Stimulated activated CD4-positive, alpha-beta T cell treated with anti-CD3 and anti-CD28 coated beads, Interleukin-15, amount 100 ng/mL, for 48 hours (primary cell): ENCODE results near the gene STK38L.

Experiments
- DNase-seq, 2 donors: peaks; one replicate each; pipeline ENCODE4 v3.0.0-alpha.2; 2020; ENCODE audit warnings: low read depth in 2 of 2

The STK38L gene

DNA sequence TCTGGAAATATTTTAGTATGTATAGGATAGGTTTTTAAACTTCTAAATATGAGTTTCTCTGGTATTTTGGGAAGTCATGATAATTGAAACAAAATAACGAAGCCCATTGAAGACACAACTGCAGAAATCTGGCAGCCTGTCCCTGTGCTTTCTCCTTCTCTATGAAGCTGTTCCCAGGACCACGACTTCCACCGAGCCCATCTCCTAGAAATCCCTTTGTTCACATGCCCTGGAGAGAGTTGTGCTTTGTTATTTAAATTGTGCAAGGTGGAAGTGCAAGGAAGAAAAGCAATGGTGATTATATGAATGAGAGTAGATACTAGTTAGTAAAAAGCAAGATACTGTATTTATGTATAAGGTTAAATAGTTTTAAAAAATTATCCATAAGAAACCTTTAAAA lies 32.2 kb downstream of the STK38L start:
- DNase-seq: no peak

DNA sequence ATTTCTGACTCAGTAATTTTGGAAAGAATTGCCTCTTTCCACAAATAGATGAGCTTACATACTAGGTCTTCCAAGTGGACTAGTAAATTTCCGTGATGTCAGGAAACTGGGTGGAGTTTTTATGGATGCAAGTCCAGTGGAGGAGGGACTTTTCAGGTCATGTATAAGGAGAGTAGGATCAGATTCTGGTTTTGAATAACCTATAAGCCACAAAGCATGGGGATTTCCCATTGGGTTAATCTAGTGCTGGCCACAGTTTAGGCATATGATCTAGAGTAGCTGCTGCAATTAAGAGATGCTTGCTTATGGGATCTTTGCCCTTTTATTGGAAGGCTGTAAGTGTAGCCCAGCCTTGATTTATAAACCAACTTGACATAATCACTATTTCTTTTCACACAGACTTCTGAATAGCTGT lies 33.8 kb downstream of the STK38L start:
- no peak for DNase-seq

DNA sequence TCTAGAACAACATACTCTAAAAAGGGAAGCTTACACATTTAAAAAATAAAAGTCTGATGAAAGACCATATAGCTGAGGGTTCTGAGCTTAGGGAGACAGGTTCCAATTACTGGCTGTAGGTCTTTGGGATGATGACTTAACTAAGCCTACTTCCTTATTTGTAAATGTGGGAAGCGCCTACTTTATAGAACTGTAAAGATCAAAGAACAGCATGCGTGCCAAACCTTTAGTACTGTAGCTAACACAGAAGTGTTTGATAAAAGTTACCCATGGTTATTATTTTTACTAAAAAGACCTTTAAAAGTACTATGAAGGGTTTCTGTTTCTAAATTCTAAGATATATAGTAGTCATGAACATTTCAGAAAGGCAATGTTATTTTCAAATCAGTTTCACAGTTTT lies 35.7 kb downstream of the STK38L start:
- no peak for DNase-seq

DNA sequence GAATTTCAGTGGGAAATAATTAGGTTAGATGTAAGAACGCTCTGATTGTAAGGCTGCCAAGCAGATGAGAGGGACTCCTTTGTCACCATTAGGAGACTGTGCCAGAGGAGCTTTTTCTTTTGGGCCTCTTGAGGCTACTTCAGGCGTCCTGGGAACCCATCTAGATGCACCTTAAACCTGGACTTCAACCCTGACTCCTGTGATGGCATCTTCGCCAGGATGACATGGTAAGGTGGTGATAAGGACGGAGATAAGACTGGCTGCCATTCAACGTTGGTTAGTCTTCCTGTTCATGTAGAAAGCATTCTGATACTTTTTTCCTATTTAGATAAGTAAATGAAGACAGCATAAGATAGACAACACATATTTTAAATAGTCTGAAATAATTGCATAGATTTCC lies 36.3 kb downstream of the STK38L start:
- DNase-seq: no peak

DNA sequence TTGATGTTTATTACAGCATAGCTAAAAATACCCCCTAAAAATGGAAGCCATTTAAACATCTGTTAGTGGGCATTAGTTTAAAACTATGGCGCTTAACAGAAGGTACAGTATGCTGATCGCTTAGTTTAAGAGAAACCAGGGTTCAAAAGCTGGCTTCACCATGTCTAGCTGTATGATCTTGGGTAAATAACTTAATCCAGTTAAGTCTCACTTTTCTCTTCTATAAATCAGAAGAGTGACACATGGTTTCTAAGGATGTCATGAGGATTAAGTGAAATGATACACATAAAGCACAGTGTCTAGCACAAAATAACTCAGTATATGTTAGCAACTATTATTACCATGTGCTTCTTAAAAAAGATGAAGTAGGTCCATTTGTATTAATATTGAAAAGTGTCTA lies 38.7 kb downstream of the STK38L start:
- DNase-seq: no peak

DNA sequence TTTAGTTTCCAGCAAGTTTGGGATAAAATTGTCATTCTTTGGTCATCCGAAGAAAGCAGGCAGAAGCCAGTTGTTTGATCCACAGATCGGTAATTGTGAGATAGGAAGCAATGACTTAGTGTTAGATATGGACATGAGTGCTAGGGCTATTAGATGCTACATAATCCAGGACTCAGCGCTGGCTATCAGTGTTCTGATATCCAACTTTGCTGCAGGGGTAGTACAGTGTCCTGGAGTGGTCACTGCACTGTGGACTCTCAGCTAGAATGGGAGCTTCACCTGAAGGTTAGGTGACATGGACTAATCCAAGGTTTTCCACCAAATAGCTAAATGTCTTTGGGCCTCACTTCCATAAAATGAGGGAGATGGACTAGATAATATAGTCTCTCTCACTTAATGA lies 39.9 kb downstream of the STK38L start:
- DNase-seq: no peak

DNA sequence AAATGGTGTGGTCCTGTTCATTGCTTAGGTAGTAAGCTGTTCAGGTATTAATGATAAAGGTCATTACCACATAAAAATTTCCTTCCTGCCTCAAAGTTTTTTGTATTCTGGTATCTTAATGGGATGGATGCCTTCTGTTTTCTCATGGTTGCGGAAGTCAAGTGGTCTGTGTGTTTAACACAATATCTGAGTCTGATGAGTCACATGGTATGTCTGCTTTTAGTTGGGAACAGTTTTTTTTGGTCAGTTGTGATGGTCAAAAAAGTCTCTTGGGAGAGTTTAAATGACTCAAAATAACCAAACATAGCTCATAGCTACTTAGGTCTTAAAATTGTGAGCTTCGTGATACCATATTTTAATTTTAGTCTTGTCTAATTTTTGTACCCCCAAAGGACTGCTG lies 40.7 kb downstream of the STK38L start:
- no peak for DNase-seq

DNA sequence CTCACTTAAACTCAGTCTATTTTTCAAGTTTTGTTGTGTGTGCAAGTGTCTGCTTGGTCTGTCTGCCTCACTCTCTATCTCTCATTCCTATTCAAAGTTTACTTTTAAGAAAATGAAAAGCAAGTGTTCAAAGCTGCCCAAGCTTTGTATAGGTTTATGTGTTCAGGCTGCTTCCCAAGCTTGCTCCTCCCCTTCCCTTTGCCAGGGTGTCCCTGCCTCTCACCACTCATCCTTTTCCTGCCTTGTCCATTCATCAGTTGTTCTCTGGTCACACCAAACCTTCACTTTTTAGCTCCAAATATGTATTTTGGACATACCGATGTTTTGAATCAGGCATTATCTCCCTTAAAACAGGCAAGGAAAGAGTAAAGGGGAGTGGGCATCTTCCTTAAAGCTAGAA lies 41.3 kb downstream of the STK38L start:
- no peak for DNase-seq

DNA sequence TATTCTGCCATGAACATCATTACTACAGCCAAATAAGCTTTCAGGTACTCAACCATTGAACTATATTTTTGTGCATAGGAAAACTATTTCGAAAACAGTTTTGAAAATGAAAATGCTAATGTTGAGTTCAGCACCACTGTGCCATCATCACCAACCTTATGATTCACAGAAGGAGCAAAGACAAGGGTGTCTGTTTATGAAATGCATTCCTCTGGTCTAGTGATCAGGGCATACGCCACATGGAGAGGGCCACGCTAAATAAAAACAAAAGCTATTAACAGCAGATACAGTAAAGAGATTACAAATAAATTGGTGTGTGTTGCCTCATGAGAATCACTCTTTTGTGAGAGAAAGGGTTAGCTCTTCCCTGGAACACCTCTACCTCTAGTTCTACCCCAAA lies 45.3 kb downstream of the STK38L start:
- no peak for DNase-seq

DNA sequence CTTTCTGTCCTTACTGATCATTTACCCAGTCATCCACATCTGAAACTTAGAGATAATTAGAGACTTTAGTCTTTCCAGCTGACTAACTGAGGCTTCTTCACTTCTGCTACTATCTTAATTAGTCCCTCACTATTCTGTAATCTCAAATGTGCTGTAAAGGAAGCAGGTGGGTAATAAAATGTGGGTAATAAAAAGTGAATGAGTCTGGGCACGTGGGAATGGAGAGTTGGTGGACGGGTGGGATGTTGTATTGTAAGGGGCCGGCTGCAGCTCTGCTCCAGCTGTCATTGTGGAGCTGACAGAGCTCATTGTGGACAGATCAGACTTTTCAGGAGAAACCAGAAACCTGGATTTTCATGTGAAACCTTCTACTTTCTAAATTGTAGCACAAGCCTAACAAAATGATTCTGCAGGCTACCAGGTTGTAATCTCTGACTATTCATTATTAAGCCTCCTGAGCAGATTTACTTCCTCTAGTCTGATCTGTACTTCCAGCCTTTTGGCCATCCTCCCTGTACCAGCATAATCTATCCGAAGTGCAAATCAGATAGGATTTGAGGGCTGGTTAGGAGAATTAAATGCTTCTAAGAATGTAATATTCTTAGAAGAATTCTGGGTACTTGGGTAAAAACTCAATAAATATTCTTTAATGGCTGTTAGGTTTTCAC lies 46.5 kb downstream of the STK38L start:
- no peak for DNase-seq

DNA sequence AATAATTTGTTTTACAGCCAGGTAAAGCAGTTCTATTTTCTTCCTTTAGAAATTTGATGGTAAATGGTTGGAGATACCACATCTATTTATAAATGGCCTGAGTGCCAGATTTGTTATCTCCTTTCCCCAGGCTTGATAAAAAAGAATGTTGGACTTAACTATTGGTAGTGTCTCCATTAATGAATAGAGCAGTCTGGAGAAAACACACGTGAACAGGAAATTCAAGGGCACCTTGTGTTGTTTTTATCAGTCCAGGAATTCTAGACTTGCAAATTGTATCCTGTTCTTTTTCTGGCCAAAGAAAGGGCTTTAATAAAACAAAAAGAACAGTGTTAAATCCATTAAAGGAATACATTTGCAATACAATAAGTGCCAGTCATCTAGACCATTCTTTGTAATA lies 47.8 kb downstream of the STK38L start:
- DNase-seq: no peak

DNA sequence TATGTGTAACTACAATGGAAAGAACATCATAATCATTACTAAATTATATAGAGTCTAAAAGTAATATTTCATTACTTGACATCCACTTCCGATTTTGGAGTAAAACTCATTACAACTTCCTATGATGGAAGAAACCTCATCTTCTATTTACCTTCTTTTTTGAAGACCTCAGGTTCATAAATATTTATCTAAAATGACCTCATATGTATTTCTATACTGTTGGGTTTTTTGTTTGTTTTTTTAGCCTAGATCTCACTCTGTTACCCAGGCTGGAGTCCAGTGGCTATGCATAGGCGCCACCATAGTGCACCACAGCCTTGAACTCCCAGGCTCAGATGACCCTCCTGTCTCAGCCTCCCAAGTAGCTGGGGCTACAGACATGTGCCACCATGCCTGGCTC lies 48.6 kb downstream of the STK38L start:
- no peak for DNase-seq

DNA sequence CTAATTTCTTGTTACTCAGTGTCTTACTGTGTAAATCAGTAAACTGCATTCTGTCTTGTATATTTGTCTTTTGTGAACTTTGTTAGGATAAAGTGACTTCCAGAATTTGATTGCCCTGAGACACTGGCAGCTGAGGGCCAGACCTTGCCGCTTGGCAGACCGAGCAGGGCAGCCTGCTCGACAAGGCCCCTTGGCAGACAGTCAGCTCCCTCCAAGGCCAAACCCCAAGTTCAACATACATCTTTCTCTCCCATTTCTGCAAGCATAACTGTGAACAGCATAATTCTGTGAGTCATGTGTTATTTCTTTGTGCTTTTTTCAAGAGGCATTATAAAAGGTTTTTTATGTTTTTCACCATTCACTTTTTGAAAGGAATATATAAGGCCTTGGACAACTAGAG lies 49.4 kb downstream of the STK38L start:
- no peak for DNase-seq

DNA sequence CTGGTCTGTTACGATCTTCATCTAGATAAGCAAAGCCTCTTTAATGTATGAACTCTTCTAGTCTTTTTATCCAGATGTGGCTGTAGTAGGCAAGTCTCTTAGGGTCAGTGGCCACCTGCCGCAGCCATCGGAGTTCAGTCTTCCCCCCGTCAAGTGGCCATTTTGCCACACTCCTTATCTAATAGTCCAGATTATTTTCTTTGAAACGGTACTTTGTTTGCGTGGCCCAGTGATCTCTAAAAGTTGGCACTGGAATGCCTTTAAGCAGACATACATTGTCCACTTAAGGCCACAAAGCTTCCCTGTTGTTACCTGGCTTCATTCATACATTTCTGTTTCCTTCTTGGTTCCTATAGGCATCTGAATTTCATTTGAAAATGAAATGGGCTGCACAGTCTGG lies 52.6 kb downstream of the STK38L start:
- DNase-seq: no peak

DNA sequence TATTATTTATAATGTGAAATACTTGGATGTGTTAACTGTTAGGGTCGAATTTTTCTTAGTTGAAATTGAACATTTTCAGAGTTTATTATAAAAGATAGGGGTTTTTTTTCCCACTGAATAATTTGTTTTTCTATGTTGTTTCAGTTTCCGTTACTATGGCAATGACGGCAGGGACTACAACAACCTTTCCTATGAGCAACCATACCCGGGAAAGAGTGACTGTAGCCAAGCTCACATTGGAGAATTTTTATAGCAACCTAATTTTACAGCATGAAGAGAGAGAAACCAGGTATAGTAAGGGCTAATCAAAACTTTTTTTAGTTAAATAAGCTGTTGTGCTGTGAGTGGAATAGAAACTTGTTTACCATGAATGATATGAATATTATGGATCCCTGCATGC lies 53.5 kb downstream of the STK38L start:
- DNase-seq: no peak

DNA sequence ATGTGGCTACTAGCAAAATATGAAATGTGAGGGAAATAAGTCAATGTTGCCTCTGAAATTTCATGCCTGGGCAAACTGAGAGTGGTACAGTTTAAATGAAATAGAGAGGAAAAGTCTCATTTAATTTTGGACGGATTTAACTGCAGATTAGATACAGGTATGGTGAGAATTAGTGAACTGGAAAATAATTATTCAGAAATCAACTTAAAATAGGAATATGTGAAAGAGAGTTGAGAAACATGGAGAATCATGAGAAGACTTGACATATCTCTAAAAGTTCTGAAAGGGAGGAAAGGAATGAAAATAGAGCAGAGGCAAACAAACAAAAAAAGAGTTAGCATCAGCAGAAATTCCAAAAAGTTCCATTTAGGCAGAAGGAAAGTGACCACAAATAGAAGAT lies 55.0 kb downstream of the STK38L start:
- DNase-seq: no peak

DNA sequence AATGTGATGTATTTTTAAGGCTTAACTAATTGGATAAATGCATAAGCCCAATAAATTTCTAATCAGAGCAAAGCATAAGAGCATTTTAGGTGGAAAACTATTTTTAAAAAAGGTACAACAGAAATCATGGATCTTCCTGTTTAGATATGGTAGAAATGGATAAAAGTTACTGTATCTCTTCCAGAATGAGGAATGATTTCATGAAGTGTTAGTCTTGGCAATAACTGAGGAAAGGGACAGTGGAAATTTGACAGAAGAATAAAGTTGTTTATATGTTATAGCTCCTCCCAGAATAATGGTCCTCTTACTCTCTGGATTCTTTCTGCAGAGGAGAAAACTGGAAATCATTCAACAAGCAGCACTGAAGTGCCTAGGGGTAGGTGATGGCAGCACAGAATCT lies 56.1 kb downstream of the STK38L start:
- DNase-seq: no peak

DNA sequence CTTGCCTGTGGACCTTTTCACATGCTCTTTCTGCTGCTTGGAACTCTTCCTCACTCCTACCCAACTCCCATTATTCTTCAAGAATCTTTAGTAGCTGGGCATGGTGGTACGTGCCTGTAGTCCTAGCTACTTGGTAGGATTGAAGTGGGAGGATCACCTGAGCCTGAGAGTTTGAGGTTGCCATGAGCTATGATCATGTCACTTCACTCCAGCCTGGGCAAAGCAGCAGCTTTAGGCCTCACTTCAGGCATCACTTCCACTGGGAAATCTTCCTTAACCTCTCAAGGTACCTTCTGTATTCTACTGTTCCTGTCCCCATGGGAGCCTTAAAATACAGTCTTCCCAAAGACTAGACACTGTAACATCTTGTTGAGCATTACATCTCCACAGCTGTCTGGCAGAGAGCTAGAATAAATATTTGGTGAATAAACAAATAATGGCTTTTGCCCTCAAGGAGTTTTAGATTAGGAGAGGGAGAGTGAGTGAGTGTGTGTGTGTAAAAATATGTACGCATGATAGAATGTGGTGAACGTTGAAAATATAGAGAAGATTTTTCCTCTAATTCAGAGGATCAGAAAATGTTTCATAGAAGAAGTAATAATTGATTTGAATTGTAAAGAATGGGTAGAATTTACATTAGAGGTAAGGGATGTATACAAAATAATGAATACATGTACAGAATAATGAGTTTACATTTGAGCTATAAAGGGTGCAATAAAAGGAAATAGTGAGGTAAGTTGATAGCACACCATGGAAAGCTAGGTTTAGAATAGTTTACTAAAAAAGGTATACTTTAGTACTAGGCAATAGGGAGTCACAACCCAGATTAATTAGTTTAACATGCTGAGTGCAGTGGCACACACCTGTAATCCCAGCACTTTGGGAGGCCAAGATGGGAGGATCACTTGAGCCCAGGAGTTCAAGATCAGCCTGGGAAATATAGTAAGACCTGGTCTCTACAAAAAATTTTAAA lies 59.3 kb downstream of the STK38L start:
- DNase-seq: no peak

DNA sequence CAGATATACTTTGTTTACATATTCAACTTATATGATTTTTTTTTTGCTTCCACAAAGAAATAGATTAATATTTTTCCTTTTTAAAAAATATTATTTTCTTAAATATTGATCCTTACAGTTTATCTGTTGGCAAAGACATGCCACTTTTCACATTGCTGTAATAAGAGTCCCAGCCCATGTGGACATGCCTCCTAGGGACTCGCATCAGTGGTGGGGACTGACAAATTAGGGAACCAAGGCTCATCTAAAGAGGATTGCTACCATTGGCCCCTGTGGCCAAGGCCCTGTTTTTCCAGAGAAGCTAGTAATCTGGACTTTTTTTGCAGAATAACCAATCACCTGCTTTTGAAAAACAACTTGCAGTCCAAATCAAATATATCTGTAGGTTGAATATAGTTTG lies 60.8 kb downstream of the STK38L start:
- DNase-seq: no peak

DNA sequence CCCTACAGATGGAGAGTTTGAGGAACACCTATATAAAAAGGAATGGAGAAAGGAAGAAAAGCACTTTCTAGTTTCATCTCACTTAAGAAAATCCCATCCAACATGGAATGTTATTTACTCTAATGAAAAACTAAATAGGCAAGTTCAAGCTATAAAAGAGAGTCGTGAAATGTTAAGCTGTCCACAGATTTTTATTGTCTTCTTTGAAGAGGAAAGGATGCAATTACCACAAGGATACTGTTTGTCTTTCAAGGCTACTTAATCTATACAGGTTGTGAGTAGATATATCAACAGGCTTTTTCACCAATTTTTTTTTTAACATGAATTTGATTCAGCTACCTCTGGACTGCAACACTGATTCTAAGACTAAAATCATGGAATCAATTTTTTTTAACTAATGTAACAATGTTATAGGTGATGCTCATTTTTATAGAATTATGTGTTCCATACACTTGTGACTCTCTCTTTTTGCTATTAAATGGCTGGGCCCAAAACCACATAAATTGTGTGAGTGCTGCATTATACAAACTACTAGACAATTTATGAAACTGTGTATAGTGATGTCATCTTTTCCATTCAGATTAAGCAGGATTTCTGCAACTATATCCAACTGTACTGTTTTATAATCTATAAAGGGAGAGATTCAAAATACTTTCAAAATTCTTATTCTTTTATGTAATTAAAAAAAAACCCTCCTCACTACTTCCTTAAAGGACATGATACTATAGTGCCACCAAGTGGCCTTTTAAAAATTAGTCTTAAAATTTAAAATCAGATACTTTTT lies 61.8 kb downstream of the STK38L start:
- no peak for DNase-seq

DNA sequence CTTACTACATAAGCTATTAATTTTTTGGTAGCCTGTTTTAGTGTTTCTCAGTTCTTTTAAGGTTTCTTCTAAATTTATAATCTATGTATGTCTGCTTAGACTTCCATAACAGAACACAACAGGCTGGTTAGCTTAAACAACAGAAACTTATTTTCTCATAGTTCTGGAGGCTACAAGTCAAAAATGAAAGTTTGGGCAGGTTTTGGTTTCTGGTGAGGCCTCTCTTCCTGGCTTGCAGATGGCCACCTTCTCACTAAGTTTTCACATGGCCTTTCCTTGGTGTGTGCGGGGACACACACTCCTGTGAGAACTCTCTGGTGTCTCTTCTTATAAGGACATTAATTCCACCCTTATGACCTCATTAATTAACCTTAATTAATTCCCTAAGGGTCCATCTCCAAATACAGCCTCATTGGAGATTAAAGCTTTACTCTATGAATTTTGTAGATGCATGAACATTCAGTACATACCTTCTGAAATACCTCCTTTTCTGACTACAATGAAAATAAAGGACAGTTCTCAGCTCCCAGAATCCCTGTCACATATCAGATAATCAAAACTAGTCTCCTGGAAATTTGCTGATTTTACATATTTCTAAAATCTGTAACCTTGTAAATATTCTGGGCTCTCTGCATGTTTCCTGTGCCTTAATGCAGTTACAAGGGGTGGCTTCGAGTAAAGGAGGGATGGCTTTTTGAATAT lies 65.4 kb downstream of the STK38L start:
- DNase-seq: no peak

DNA sequence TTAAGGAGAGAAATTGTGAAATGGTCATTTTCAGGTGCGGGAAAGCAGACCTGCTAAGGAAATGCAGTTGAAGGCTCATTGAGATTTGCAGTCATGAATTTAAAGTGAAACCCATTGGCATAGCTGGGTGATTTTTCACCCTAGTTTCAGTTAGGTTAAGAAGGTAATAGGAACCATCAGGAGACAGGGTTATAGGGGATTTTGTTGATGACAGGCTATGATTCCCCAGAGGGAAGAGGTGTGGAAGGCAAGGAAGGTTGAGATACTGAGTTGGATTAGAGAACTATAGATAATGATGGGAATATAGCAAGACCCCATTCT lies 65.9 kb downstream of the STK38L start:
- no peak for DNase-seq
